H1 (cell line): Measurements from ENCODE around the gene GRIA3. TPM values are rescaled to one million over a fixed set of nuclear protein-coding genes. Genes with fewer than 3 reads are reported as not detected.

Source experiments
- CTCF ChIA-PET: fragments of 300-600 bp; sonication (Branson Sonifier 250); formaldehyde crosslinking; loops from one replicate; lab custom pipeline; 2021; ENCODE audit not compliant: partially characterized antibody; lab: Charles Lee
- POLR2A ChIA-PET: fragments of 300-600 bp; sonication (Branson Sonifier 250); formaldehyde crosslinking; loops from one replicate; lab custom pipeline; 2021; ENCODE audit warnings: inconsistent platforms; ENCODE audit not compliant: partially characterized antibody; lab: Charles Lee
- DNase-seq, 2 experiments: peaks; one replicate each; pipeline versions ENCODE4 v3.0.0 to v3.0.0-alpha.2; 2010 to 2022; ENCODE audit warnings: low spot score in 2 of 2, low read depth in 1 of 2, mixed read lengths in 1 of 2
- FAIRE-seq: peaks from 2 replicates; lab custom pipeline; 2011; peaks lifted over from hg19 to GRCh38; lab: Jason Lieb, UNC
- H2AFZ ChIP-seq: 2 replicates; pipeline ENCODE4 v1.8.1; 2012; ENCODE audit warnings: low read length, inconsistent platforms
- H2AK5ac ChIP-seq: 2 replicates; pipeline ENCODE4 v1.6.1; 2013; ENCODE audit warnings: low read depth, low read length
- H2BK120ac ChIP-seq: replicated peaks from 2 replicates; pipeline ENCODE3; 2013; ENCODE audit warnings: low read depth, low read length, inconsistent platforms
- H2BK12ac ChIP-seq: 2 replicates; pipeline ENCODE4 v1.6.1; 2013; ENCODE audit warnings: low read depth, low read length
- H2BK15ac ChIP-seq: 2 replicates; pipeline ENCODE4 v1.6.1; 2013; ENCODE audit warnings: low read length
- H2BK20ac ChIP-seq: 2 replicates; pipeline ENCODE4 v1.6.1; 2013; ENCODE audit warnings: low read length
- H2BK5ac ChIP-seq: 2 replicates; pipeline ENCODE4 v1.6.1; 2013; ENCODE audit warnings: low read depth, low read length
- H3K14ac ChIP-seq: 2 replicates; pipeline ENCODE4 v1.6.1; 2013; ENCODE audit warnings: inconsistent platforms; ENCODE audit not compliant: insufficient read length
- H3K18ac ChIP-seq: 2 replicates; pipeline ENCODE4 v1.6.1; 2013; ENCODE audit warnings: low read length; ENCODE audit errors: extremely low read depth
- H3K23ac ChIP-seq: 2 replicates; pipeline ENCODE4 v1.6.1; 2013; ENCODE audit warnings: inconsistent platforms; ENCODE audit not compliant: insufficient read length
- H3K23me2 ChIP-seq: 2 replicates; pipeline ENCODE4 v1.6.1; 2013; ENCODE audit warnings: low read depth, low read length
- H3K27ac ChIP-seq: 2 replicates; pipeline ENCODE4 v1.6.1; 2011; ENCODE audit warnings: low read depth, low read length, inconsistent platforms
- H3K27me3 ChIP-seq, 4 experiments: replicated peaks in 1 of 4; 1 replicate in 1 of 4; 2 replicates in 3 of 4; pipeline versions ENCODE4 v1.6.1 to v1.8.1; 2011 to 2013; ENCODE audit warnings: low read length in 3 of 4, mild to moderate bottlenecking in 3 of 4, inconsistent platforms in 2 of 4, mixed read lengths in 2 of 4, moderate library complexity in 1 of 4; ENCODE audit not compliant: control insufficient read depth in 3 of 4, insufficient read depth in 3 of 4; ENCODE audit errors: extremely low read depth in 1 of 4
- H3K36me3 ChIP-seq, 4 experiments: 2 replicates each; pipeline versions ENCODE4 v1.6.1 to v1.8.1; 2011 to 2013; ENCODE audit warnings: mild to moderate bottlenecking in 4 of 4, low read length in 3 of 4, moderate library complexity in 2 of 4, control low read depth in 1 of 4, inconsistent platforms in 1 of 4; ENCODE audit not compliant: insufficient read depth in 4 of 4, control insufficient read depth in 2 of 4
- H3K4ac ChIP-seq: replicated peaks from 2 replicates; pipeline ENCODE3; 2013; ENCODE audit warnings: low read length, low read depth, mixed read lengths, inconsistent platforms; ENCODE audit not compliant: insufficient read length
- H3K4me1 ChIP-seq, 4 experiments: replicated peaks in 1 of 4; 1 replicate in 1 of 4; 2 replicates in 3 of 4; pipeline versions ENCODE4 v1.6.1 to v1.8.1; 2011 to 2013; ENCODE audit warnings: low read length in 3 of 4, inconsistent platforms in 2 of 4, mixed read lengths in 1 of 4; ENCODE audit not compliant: insufficient read depth in 4 of 4, control insufficient read depth in 3 of 4
- H3K4me2 ChIP-seq, 2 experiments: 2 replicates each; pipeline versions ENCODE4 v1.6.1 to v1.8.1; 2011 to 2013; ENCODE audit warnings: low read depth in 2 of 2, low read length in 2 of 2, control low read depth in 1 of 2, inconsistent platforms in 1 of 2, mild to moderate bottlenecking in 1 of 2; ENCODE audit not compliant: insufficient read depth in 1 of 2
- H3K4me3 ChIP-seq, 4 experiments: fragments of 200-600, 300-600 bp in 1 of 4; sonication (generic), shearing (Covaris generic), sonication (Bioruptor Twin) in 1 of 4; 2 replicates each; pipeline versions ENCODE4 v1.5.1 to v1.8.1; 2011 to 2016; ENCODE audit warnings: low read length in 4 of 4, low read depth in 3 of 4, control low read depth in 2 of 4, inconsistent platforms in 2 of 4, mild to moderate bottlenecking in 2 of 4, mixed read lengths in 1 of 4, moderate library complexity in 1 of 4; ENCODE audit not compliant: insufficient read depth in 2 of 4; ENCODE audit errors: extremely low read depth in 1 of 4
- H3K56ac ChIP-seq: replicated peaks from 2 replicates; pipeline ENCODE3; 2013; ENCODE audit warnings: low read depth, mild to moderate bottlenecking, mixed read lengths, low read length, inconsistent platforms; ENCODE audit not compliant: insufficient read length
- H3K79me1 ChIP-seq: 2 replicates; pipeline ENCODE4 v1.6.1; 2013; ENCODE audit warnings: low read depth, low read length, control low read depth
- H3K79me2 ChIP-seq, 2 experiments: 2 replicates each; pipeline versions ENCODE4 v1.6.1 to v1.8.1; 2012 to 2013; ENCODE audit warnings: low read length in 2 of 2, mild to moderate bottlenecking in 2 of 2, inconsistent platforms in 1 of 2; ENCODE audit not compliant: insufficient read depth in 2 of 2, control insufficient read depth in 1 of 2
- H3K9ac ChIP-seq, 4 experiments: replicated peaks in 1 of 4; 1 replicate in 1 of 4; 2 replicates in 3 of 4; pipeline versions ENCODE4 v1.6.1 to v1.8.1; 2011 to 2013; ENCODE audit warnings: low read depth in 3 of 4, low read length in 3 of 4, control low read depth in 2 of 4, mild to moderate bottlenecking in 2 of 4, moderate library complexity in 2 of 4, inconsistent platforms in 1 of 4; ENCODE audit errors: extremely low read depth in 1 of 4
- H3K9me3 ChIP-seq, 2 experiments: 2 replicates each; pipeline versions ENCODE4 v1.6.1 to v1.8.1; 2012 to 2013; ENCODE audit warnings: mild to moderate bottlenecking in 2 of 2, moderate library complexity in 2 of 2, control low read depth in 1 of 2, inconsistent platforms in 1 of 2, low read depth in 1 of 2, low read length in 1 of 2, mixed read lengths in 1 of 2; ENCODE audit not compliant: insufficient read depth in 2 of 2
- H4K20me1 ChIP-seq, 2 experiments: replicated peaks in 1 of 2; 2 replicates each; pipeline versions ENCODE3 to v1.8.1; 2011 to 2013; ENCODE audit warnings: inconsistent platforms in 2 of 2, low read length in 2 of 2, mild to moderate bottlenecking in 1 of 2; ENCODE audit not compliant: insufficient read depth in 2 of 2, control insufficient read depth in 1 of 2
- H4K5ac ChIP-seq: 2 replicates; pipeline ENCODE4 v1.6.1; 2013; ENCODE audit warnings: low read length, low read depth, mixed read lengths, inconsistent platforms; ENCODE audit not compliant: insufficient read length
- H4K8ac ChIP-seq: 2 replicates; pipeline ENCODE4 v1.8.0; 2013; ENCODE audit warnings: mild to moderate bottlenecking, moderate library complexity, low read length, inconsistent platforms; ENCODE audit not compliant: insufficient read depth; ENCODE audit errors: extremely low read depth
- H4K91ac ChIP-seq: replicated peaks from 2 replicates; pipeline ENCODE3; 2013; ENCODE audit warnings: low read length, mixed read lengths, inconsistent platforms; ENCODE audit not compliant: insufficient read length
- ATF2 ChIP-seq: IDR thresholded peaks from 2 replicates; pipeline ENCODE4 v1.6.1; 2012; ENCODE audit warnings: low read length, inconsistent platforms
- E2F6 ChIP-seq: IDR thresholded peaks from 2 replicates; pipeline ENCODE4 v1.6.1; 2012; ENCODE audit warnings: inconsistent platforms
- EP300 ChIP-seq, 2 experiments: IDR thresholded peaks; 1 replicate in 1 of 2; 2 replicates in 1 of 2; pipeline ENCODE4 v1.6.1; 2011 to 2012; ENCODE audit warnings: low read depth in 2 of 2, low read length in 2 of 2, mild to moderate bottlenecking in 2 of 2, borderline replicate concordance in 1 of 2, inconsistent platforms in 1 of 2, moderate library complexity in 1 of 2
- JUND ChIP-seq: IDR thresholded peaks from 2 replicates; pipeline ENCODE4 v1.6.1; 2011; ENCODE audit warnings: mild to moderate bottlenecking, improper control_type of control experiment, low read length
- NANOG ChIP-seq: IDR thresholded peaks from 2 replicates; pipeline ENCODE4 v1.6.1; 2011; ENCODE audit warnings: low read length, low read depth, mild to moderate bottlenecking, inconsistent platforms; ENCODE audit not compliant: insufficient read depth, poor library complexity, severe bottlenecking
- NRF1 ChIP-seq: IDR thresholded peaks from 2 replicates; pipeline ENCODE4 v1.6.1; 2011; ENCODE audit warnings: mild to moderate bottlenecking, low read depth, low read length, improper control_type of control experiment
- RBBP5 ChIP-seq: IDR thresholded peaks from 2 replicates; pipeline ENCODE4 v1.7.1; 2012; ENCODE audit warnings: low read depth, mild to moderate bottlenecking, inconsistent platforms, low read length, moderate library complexity, borderline replicate concordance
- RXRA ChIP-seq: IDR thresholded peaks from 2 replicates; pipeline ENCODE4 v1.6.1; 2011; ENCODE audit warnings: low read depth, mild to moderate bottlenecking, low read length, moderate library complexity; ENCODE audit not compliant: insufficient read depth
- SUZ12 ChIP-seq: fragments of 200-600 bp; sonication (generic); IDR thresholded peaks from 2 replicates; pipeline ENCODE4 v1.6.1; 2012; ENCODE audit warnings: mild to moderate bottlenecking, inconsistent platforms, low read length, moderate library complexity, mixed read lengths
- WGBS, 2 experiments: shearing (Covaris generic) in 1 of 2; methylation state at CpG; one replicate each; pipeline versions ENCODE4 v1.1.6 to v1.1.7; 2013 to 2015; ENCODE audit warnings: low lambda C conversion rate in 2 of 2, mixed read lengths in 2 of 2, inconsistent platforms in 1 of 2, low coverage in 1 of 2, missing lambda C conversion rate in 1 of 2; ENCODE audit not compliant: insufficient replicate concordance in 2 of 2, insufficient coverage in 1 of 2, insufficient read length in 1 of 2; ENCODE audit errors: extremely low coverage in 1 of 2, missing lambda C conversion rate in 1 of 2; 5-methylcytosine and 5-hydroxymethylcytosine counted together
- polyA plus RNA-seq, 7 experiments: library from polyadenylated mRNA; depleted of rRNA in 3 of 7; stranded (reverse) in 5 of 7; unstranded in 2 of 7; fragments of >200 nt in 5 of 7; fragments of 200-250 nt in 2 of 7; gene quantifications; 1 replicate in 5 of 7; 2 replicates in 1 of 7; 4 replicates in 1 of 7; pipeline versions ENCODE4 v1.2.1 to v1.2.3, GENCODE V29; 2011 to 2013; ENCODE audit warnings: missing spikeins in 2 of 7, mixed read lengths in 2 of 7
- total RNA-seq: library from RNA; stranded (reverse); fragmentation: NEBNext Ultra II Directional; extraction: Animal tissue kit (Norgen Biotek cat#: 25700); gene quantifications from 2 replicates; pipeline ENCODE4 v1.2.1, GENCODE V29; 2021

GRIA3 gene
- total and polyA plus RNA-seq, 2 of the 8 experiments (the other 6 are each of a cell fraction or from before 2014, with no cell fraction given), result 2.6 to 3.0 TPM

- CTCF ChIA-PET, result interaction anchor here (1.2 kb wide), 1 partner anchor 14 kb away, joined by 3 read pairs; no protein-coding TSS in a partner anchor
- no peak overlapping the region for H3K56ac ChIP-seq
- H2BK20ac ChIP-seq, result no peak overlapping the region
- no peaks in the 10 kb centered on the region for H3K79me1 ChIP-seq
- no peaks in the 10 kb centered on the region for H3K4me1 ChIP-seq
- H2AFZ ChIP-seq, result no peak overlapping the region
- no peak overlapping the region for H3K18ac ChIP-seq
- H3K27ac ChIP-seq, result no peak overlapping the region
- H4K8ac ChIP-seq, result no peak overlapping the region
- no peak overlapping the region for H2BK15ac ChIP-seq
- no peaks in the 10 kb centered on the region for H4K20me1 ChIP-seq
- no peak overlapping the region for H4K91ac ChIP-seq
- H4K5ac ChIP-seq, result no peak overlapping the region
- H2BK12ac ChIP-seq, result no peak overlapping the region
- H3K23me2 ChIP-seq, result no peaks in the 10 kb centered on the region
- H3K36me3 ChIP-seq, result no peaks in the 10 kb centered on the region
- WGBS, 2 experiments, result 63% methylated on average over 1 of the region's 1 CpG; no CpG with 5 or more reads in 1 of the 2 experiments
- DNase-seq (no peak), FAIRE-seq (no peak)
- no peaks in the 10 kb centered on the region for H3K9me3 ChIP-seq
- H2BK5ac ChIP-seq, result no peak overlapping the region
- no peak overlapping the region for H3K23ac ChIP-seq
- H3K4me3 ChIP-seq, result no peak overlapping the region
- no peak overlapping the region for H3K14ac ChIP-seq
- H2BK120ac ChIP-seq, result no peak overlapping the region
- POLR2A ChIA-PET, result no interaction called here
- no peak overlapping the region for H3K9ac ChIP-seq
- H3K4me2 ChIP-seq, result no peak overlapping the region
- no peak overlapping the region for H2AK5ac ChIP-seq
- H3K4ac ChIP-seq, result no peak overlapping the region
- no peaks in the 10 kb centered on the region for H3K79me2 ChIP-seq
- no peaks in the 10 kb centered on the region for H3K27me3 ChIP-seq
- TF ChIP-seq JUND, result no peak
- TF ChIP-seq RBBP5, result no peak
- TF ChIP-seq NRF1, result no peak
- no peak for TF ChIP-seq NANOG
- TF ChIP-seq SUZ12, result no peak
- no peak for TF ChIP-seq E2F6
- TF ChIP-seq RXRA, result no peak
- no peak for TF ChIP-seq ATF2
- TF ChIP-seq EP300 (IDR thresholded peaks at IDR 0.05; ENCODE audit: borderline replicate concordance in 1 of 2, low read depth in 2 of 2, low read length in 2 of 2), result no peak
Measured at GRCh38 chrX:123311486-123311885, 127.4 kb downstream of the GRIA3 start.
